ENCODE results near the gene ARHGAP28.
"Not testable (repeated sequence)": the region's sequence is repeated elsewhere in the genome, so short reads cannot be mapped to it uniquely, and the experiment has no call there.

The ARHGAP28 gene

GRCh38 chr18:6820314-6820713 lies 90.8 kb downstream of the ARHGAP28 start:
- no peak for DNase-seq

GRCh38 chr18:6821356-6821755 lies 91.8 kb downstream of the ARHGAP28 start:
- DNase-seq: no peak

GRCh38 chr18:6827161-6827560 lies 97.6 kb downstream of the ARHGAP28 start:
- DNase-seq: not testable (repeated sequence)

- not testable (repeated sequence) for DNase-seq
Observed at GRCh38 chr18:6827566-6827965, 98.0 kb downstream of the ARHGAP28 start.

- no peak for DNase-seq
Observed at GRCh38 chr18:6830916-6831315, 101.4 kb downstream of the ARHGAP28 start.

- DNase-seq: no peak
Observed at GRCh38 chr18:6835345-6835744, 105.8 kb downstream of the ARHGAP28 start.

GRCh38 chr18:6836331-6836730 lies 106.8 kb downstream of the ARHGAP28 start:
- DNase-seq: no peak

GRCh38 chr18:6837904-6838303 lies 108.4 kb downstream of the ARHGAP28 start:
- no peak for DNase-seq

GRCh38 chr18:6842081-6842480 lies 112.6 kb downstream of the ARHGAP28 start:
- DNase-seq: no peak

GRCh38 chr18:6843308-6843707 lies 113.8 kb downstream of the ARHGAP28 start:
- DNase-seq: no peak

GRCh38 chr18:6845521-6845920 lies 116.0 kb downstream of the ARHGAP28 start:
- DNase-seq: not testable (repeated sequence)

- no peak for DNase-seq
Observed at GRCh38 chr18:6850396-6850795, 120.9 kb downstream of the ARHGAP28 start.

GRCh38 chr18:6851480-6851879 lies 122.0 kb downstream of the ARHGAP28 start:
- no peak for DNase-seq

GRCh38 chr18:6854811-6855210 lies 125.3 kb downstream of the ARHGAP28 start:
- DNase-seq: no peak

GRCh38 chr18:6855767-6856166 lies 126.3 kb downstream of the ARHGAP28 start:
- no peak for DNase-seq

GRCh38 chr18:6857300-6857699 lies 127.8 kb downstream of the ARHGAP28 start:
- no peak for DNase-seq

GRCh38 chr18:6859676-6860422 lies 130.3 kb downstream of the ARHGAP28 start:
- DNase-seq: no peak

GRCh38 chr18:6860804-6861448 lies 131.4 kb downstream of the ARHGAP28 start:
- no peak for DNase-seq

GRCh38 chr18:6865251-6865650 lies 135.7 kb downstream of the ARHGAP28 start:
- DNase-seq: no peak

GRCh38 chr18:6866552-6867085 lies 137.1 kb downstream of the ARHGAP28 start:
- DNase-seq: no peak

GRCh38 chr18:6868033-6868432 lies 138.5 kb downstream of the ARHGAP28 start:
- DNase-seq: no peak

GRCh38 chr18:6871566-6871965 lies 142.1 kb downstream of the ARHGAP28 start:
- no peak for DNase-seq

- DNase-seq: no peak
Observed at GRCh38 chr18:6873040-6873751, 143.7 kb downstream of the ARHGAP28 start.

GRCh38 chr18:6874315-6874714 lies 144.8 kb downstream of the ARHGAP28 start:
- DNase-seq: no peak
